Lung (tissue), 12 donors: ENCODE measurements around the gene RBMS2. TPM values are rescaled to one million over a fixed set of nuclear protein-coding genes. Genes with fewer than 3 reads are reported as not detected.

Experiments used
- ATAC-seq: fragments of 200-7000 bp; cut with Tn5 transposase; one replicate; pipeline ENCODE4 v1.9.1; 2020; ENCODE audit warnings: moderate number of reproducible peaks; ENCODE audit not compliant: insufficient read depth, low FRiP score
- DNase-seq, 3 donors: peaks; one replicate each; pipeline ENCODE4 v3.0.0-alpha.2; 2013 to 2017
- H3K27ac ChIP-seq, 2 donors: one replicate each; pipeline ENCODE4 v1.5.1; 2013; ENCODE audit warnings: mild to moderate bottlenecking in 2 of 2, moderate library complexity in 2 of 2, control low read depth in 1 of 2, inconsistent platforms in 1 of 2, low read depth in 1 of 2, low read length in 1 of 2
- H3K27me3 ChIP-seq, 3 donors: one replicate each; pipeline ENCODE4 v1.5.1; 2013; ENCODE audit warnings: low read length in 2 of 3; ENCODE audit not compliant: control insufficient read depth in 3 of 3, insufficient read depth in 3 of 3
- H3K36me3 ChIP-seq, 4 donors: one replicate each; pipeline ENCODE4 v1.5.1; 2013; ENCODE audit warnings: low read length in 4 of 4, mild to moderate bottlenecking in 1 of 4, moderate library complexity in 1 of 4; ENCODE audit not compliant: control insufficient read depth in 4 of 4, insufficient read depth in 4 of 4
- H3K4me1 ChIP-seq, 5 donors: one replicate each; pipeline ENCODE4 v1.5.1; 2013; ENCODE audit warnings: low read length in 5 of 5, mild to moderate bottlenecking in 2 of 5, moderate library complexity in 1 of 5; ENCODE audit not compliant: control insufficient read depth in 5 of 5, insufficient read depth in 5 of 5
- H3K4me3 ChIP-seq: one replicate; pipeline ENCODE4 v1.5.1; 2013; ENCODE audit warnings: mild to moderate bottlenecking, control low read depth, moderate library complexity
- H3K9ac ChIP-seq, 2 donors: one replicate each; pipeline ENCODE4 v1.5.1; 2013; ENCODE audit warnings: low read length in 2 of 2, control low read depth in 1 of 2; ENCODE audit not compliant: insufficient read depth in 1 of 2
- H3K9me3 ChIP-seq, 4 donors: one replicate each; pipeline ENCODE4 v1.5.1; 2013; ENCODE audit warnings: low read length in 3 of 4, mild to moderate bottlenecking in 1 of 4, moderate library complexity in 1 of 4; ENCODE audit not compliant: control insufficient read depth in 4 of 4, insufficient read depth in 3 of 4
- WGBS, 2 donors: extraction: QIAGEN DNeasy Blood & Tissue Kit; methylation state at CpG; one replicate each; pipeline ENCODE4 v1.1.7; 2013; 5-methylcytosine and 5-hydroxymethylcytosine counted together
- polyA plus RNA-seq, 2 donors: library from polyadenylated mRNA; stranded (reverse); fragments of 200-250 nt; gene quantifications; one replicate each; pipeline ENCODE4 v1.2.1, GENCODE V29; 2013
- total RNA-seq, 2 donors: library from RNA; depleted of rRNA in 1 of 2; stranded (reverse); fragments of >200 nt in 1 of 2; gene quantifications; one replicate each; pipeline ENCODE4 v1.2.1, GENCODE V29; 2014 to 2021
- TF ChIP-seq, protein P1 (sequence below): IDR thresholded peaks from 2 replicates; pipeline ENCODE4 v1.5.1; 2012; ENCODE audit warnings: mild to moderate bottlenecking; ENCODE audit errors: control extremely low read depth, extremely low read depth
- donor health status: control.
- donor health status: control.
- donor health status: Bipolar disorder and iron deficiency.
- donor health status: healthy.
- donor health status: DM: yes; HTN: yes; CAD: no.

RBMS2 gene
- total and polyA plus RNA-seq, 4 donors, result 16.3 to 71.0 (median 42.7) TPM

DNA sequence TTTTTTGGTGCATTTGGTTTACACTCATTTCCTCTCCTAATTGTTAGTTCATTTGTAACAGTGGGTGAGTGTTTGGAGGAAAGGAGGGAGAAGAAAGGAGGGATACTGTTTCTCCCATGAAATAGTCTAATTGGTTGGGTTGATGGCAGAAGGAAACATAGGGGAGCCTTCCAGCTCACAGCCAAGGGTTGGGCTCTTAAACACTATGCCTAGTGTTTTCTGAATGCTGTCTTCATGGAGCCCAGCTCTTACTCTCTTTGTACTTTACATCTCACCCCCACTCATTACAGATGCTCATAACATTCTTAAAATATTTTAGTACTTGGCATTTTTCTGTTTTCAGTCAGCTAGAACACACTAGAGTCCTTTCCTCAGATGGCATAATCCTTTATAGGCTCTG lies 70.3 kb downstream of the RBMS2 start:
- no peak for ATAC-seq
- no peak overlapping the region for H3K27ac ChIP-seq

DNA sequence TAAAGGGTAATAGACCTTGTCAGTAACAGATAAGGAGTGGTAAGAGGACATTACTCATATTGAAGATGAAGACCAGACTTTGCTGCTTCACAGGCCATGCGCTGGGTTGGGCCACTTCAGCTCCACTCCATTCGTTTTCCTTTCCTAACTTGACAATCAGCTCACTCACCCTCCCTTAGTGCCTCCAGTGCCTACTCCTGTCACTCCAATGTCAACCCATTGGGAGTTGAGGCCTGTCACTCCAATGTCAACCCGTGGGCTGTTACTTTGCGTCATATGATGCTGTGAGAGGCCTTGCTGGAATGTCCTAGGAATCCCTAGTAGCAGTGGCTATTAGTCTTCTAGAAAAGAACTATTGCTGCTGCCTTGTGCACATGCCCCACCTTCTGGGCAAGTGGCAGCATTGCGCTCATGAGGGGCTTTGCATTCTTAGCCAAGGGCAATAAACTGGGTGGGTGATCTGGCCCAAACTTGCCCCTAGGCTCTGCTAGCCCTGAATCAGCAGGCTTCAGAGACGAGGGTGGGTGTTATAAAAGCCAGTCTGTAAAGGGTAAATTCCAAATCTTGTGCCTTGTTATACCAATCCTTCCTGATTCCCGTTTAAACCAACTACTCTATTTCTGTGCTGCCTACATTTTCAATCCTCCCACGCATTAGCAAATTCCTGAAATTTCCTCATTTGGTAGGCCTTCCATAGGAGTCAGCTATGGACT lies 72.4 kb downstream of the RBMS2 start:
- DNase-seq, result peak; percentile 67 to 74 (median 69)
- Histone ChIP-seq H3K4me1 (peaks cover 0 to 2% (median 0%) of the 10 kb centered on the region in 5 donors), H3K9me3 (no peaks in the 10 kb centered on the region), H3K36me3 (peaks cover 20 to 42% (median 22%) of the 10 kb centered on the region in 4 donors), H3K4me3 (no peak overlapping the region), H3K27ac (peak overlapping the region; percentile 50 to 69), H3K9ac (no peak overlapping the region), H3K27me3 (no peaks in the 10 kb centered on the region)
- peak; percentile 70 for ATAC-seq
- WGBS, 2 donors, result 50 to 58% methylated on average over 8 of the region's 8 CpGs
- TF ChIP-seq, protein P1, sequence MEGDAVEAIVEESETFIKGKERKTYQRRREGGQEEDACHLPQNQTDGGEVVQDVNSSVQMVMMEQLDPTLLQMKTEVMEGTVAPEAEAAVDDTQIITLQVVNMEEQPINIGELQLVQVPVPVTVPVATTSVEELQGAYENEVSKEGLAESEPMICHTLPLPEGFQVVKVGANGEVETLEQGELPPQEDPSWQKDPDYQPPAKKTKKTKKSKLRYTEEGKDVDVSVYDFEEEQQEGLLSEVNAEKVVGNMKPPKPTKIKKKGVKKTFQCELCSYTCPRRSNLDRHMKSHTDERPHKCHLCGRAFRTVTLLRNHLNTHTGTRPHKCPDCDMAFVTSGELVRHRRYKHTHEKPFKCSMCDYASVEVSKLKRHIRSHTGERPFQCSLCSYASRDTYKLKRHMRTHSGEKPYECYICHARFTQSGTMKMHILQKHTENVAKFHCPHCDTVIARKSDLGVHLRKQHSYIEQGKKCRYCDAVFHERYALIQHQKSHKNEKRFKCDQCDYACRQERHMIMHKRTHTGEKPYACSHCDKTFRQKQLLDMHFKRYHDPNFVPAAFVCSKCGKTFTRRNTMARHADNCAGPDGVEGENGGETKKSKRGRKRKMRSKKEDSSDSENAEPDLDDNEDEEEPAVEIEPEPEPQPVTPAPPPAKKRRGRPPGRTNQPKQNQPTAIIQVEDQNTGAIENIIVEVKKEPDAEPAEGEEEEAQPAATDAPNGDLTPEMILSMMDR, result peak; percentile 60

More for the DNA sequence above, 70.3 kb downstream of the RBMS2 start:
- Histone ChIP-seq H3K27me3 (no peaks in the 10 kb centered on the region), H3K4me3 (no peak overlapping the region), H3K4me1 (peaks cover 0 to 2% (median 0%) of the 10 kb centered on the region in 5 donors), H3K9ac (no peak overlapping the region), H3K36me3 (peaks cover 13 to 40% (median 24%) of the 10 kb centered on the region in 4 donors), H3K9me3 (no peaks in the 10 kb centered on the region)
- peak in 1 of 3 donors; percentile 27 for DNase-seq
- TF ChIP-seq, protein P1, result no peak

DNA sequence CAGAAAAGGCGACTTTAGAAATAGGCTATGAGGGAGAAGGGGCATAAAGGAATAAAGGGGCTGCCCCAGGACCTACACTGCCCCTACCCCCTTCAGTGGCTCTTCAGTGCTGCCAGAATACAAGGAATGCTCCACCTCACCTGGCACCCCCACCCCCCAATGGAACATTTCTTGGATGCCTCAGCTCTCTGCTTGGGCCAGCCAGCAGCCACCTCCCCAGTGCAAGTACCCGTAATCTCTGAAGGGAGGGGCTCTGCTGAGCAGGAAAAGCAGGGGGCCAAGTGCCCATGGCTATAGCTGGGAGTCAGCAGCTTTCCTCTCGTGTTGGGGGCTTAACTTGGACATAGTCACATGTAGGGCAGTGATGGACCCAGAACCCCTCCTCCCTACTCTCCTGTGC lies 75.2 kb downstream of the RBMS2 start:
- TF ChIP-seq, protein P1, result no peak
- DNase-seq (no peak), ATAC-seq (no peak)
- no peaks in the 10 kb centered on the region for H3K9me3 ChIP-seq
- H3K9ac ChIP-seq, result no peak overlapping the region
- H3K27ac ChIP-seq, result peak overlapping the region in 1 of 2 donors; percentile 8
- H3K27me3 ChIP-seq, result no peaks in the 10 kb centered on the region
- H3K4me1 ChIP-seq, result peaks cover 0 to 2% (median 0%) of the 10 kb centered on the region in 5 donors
- WGBS, 2 donors, result 58 to 78% methylated on average over 3 of the region's 3 CpGs
- peaks cover 32 to 55% (median 41%) of the 10 kb centered on the region in 4 donors for H3K36me3 ChIP-seq
- H3K4me3 ChIP-seq, result no peak overlapping the region
